Measurements from ENCODE around the gene TMBIM1.

Gene TMBIM1

DNA sequence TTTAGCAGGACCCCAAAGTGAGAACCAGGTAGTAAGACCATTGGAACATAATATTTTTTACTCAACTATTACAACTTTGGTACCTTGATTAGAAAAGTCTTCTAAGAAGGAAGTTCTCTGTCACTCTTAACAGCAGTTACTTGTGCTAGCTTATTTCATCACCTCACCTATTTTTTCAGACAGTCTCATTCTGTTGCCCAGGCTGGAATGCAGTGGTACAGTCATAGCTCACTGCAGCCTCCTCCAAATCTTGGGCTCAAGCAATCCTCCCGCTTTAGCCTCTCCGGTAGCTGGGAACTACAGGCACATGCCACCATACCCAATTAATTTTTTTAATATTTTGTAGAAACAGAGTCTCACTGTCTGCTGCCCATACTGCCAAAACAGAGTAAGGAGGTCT lies 57.3 kb downstream of the TMBIM1 start:
- no peak overlapping the region for H3K4me2 ChIP-seq (ENCODE audit: low read length)
- H3K79me2 ChIP-seq (ENCODE audit: low read length) = peaks cover 76% of the 10 kb centered on the region
- peaks cover 38% of the 10 kb centered on the region for H4K20me1 ChIP-seq (ENCODE audit: insufficient read depth, low read length)
- H3K27me3 ChIP-seq (ENCODE audit: low read depth, low read length) = no peaks in the 10 kb centered on the region
- no peak overlapping the region for H3K9ac ChIP-seq (ENCODE audit: low read length)
- H3K36me3 ChIP-seq (replicated peaks; ENCODE audit: low read depth, low read length) = peaks cover 74% of the 10 kb centered on the region
- H3K4me1 ChIP-seq (ENCODE audit: low read length) = peaks cover 16% of the 10 kb centered on the region
- no peak overlapping the region for H2AFZ ChIP-seq (ENCODE audit: low read depth, low read length)
- no peak overlapping the region for H3K27ac ChIP-seq (ENCODE audit: low read length)
- no peak overlapping the region for H3K4me3 ChIP-seq (ENCODE audit: low read length)
- no peaks in the 10 kb centered on the region for H3K9me3 ChIP-seq (ENCODE audit: insufficient read depth, low read length)
- no peak for TF ChIP-seq EZH2phosphoT487 (IDR thresholded peaks at IDR 0.05; ENCODE audit: low read depth)
- TF ChIP-seq, protein P1, sequence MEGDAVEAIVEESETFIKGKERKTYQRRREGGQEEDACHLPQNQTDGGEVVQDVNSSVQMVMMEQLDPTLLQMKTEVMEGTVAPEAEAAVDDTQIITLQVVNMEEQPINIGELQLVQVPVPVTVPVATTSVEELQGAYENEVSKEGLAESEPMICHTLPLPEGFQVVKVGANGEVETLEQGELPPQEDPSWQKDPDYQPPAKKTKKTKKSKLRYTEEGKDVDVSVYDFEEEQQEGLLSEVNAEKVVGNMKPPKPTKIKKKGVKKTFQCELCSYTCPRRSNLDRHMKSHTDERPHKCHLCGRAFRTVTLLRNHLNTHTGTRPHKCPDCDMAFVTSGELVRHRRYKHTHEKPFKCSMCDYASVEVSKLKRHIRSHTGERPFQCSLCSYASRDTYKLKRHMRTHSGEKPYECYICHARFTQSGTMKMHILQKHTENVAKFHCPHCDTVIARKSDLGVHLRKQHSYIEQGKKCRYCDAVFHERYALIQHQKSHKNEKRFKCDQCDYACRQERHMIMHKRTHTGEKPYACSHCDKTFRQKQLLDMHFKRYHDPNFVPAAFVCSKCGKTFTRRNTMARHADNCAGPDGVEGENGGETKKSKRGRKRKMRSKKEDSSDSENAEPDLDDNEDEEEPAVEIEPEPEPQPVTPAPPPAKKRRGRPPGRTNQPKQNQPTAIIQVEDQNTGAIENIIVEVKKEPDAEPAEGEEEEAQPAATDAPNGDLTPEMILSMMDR (IDR thresholded peaks at IDR 0.05; ENCODE audit: low read depth, low read length) = no peak

DNA sequence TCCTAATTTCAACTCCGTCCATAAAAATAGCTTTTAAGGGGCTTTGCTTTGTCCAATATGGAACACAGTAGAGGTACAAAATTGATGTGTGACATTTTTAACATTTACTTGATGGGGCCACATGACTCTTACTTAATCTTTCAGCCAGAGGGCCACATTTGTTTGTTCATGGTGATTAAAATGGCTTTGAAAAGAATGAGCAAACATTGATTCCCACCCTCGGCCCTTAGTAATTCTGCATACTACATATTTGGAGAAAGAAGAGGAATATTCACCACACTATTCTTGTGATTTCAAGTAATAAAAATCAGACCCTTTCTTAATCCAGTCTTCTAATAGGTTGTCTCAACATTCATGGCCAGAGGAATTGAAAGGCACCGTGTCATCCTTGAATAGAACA lies 57.8 kb downstream of the TMBIM1 start:
- H2AFZ ChIP-seq (ENCODE audit: low read depth, low read length) = no peak overlapping the region
- H3K27ac ChIP-seq (ENCODE audit: low read length) = no peak overlapping the region
- H3K79me2 ChIP-seq (ENCODE audit: low read length) = peaks cover 80% of the 10 kb centered on the region
- H4K20me1 ChIP-seq (ENCODE audit: insufficient read depth, low read length) = peaks cover 38% of the 10 kb centered on the region
- H3K27me3 ChIP-seq (ENCODE audit: low read depth, low read length) = no peaks in the 10 kb centered on the region
- no peak overlapping the region for H3K9ac ChIP-seq (ENCODE audit: low read length)
- no peaks in the 10 kb centered on the region for H3K9me3 ChIP-seq (ENCODE audit: insufficient read depth, low read length)
- peaks cover 21% of the 10 kb centered on the region for H3K4me1 ChIP-seq (ENCODE audit: low read length)
- TF ChIP-seq EZH2phosphoT487 (IDR thresholded peaks at IDR 0.05; ENCODE audit: low read depth) = no peak
- TF ChIP-seq, protein P1 (IDR thresholded peaks at IDR 0.05; ENCODE audit: low read depth, low read length) = no peak
- peaks cover 73% of the 10 kb centered on the region for H3K36me3 ChIP-seq (replicated peaks; ENCODE audit: low read depth, low read length)
- H3K4me3 ChIP-seq (ENCODE audit: low read length) = no peak overlapping the region
- H3K4me2 ChIP-seq (ENCODE audit: low read length) = no peak overlapping the region

DNA sequence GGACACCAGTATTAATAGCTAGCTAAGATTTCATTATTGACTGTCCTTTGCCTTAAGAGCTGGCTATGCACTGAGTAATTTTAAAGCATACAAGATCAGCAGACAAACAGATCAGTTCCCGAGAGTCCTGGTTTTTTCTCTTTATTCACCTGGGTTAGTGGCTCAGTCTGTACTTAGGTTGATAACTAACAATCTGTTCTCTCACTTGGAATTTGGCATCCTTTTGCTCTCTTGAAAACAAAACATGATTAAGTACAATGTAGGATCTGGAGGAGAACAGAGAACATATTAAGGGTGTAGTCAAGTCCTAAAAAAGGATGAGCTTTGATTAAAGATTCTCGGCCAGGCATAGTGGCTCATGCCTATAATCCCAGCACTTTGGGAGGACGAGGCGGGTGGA lies 58.8 kb downstream of the TMBIM1 start:
- H2AFZ ChIP-seq (ENCODE audit: low read depth, low read length) = no peak overlapping the region
- H4K20me1 ChIP-seq (ENCODE audit: insufficient read depth, low read length) = peaks cover 34% of the 10 kb centered on the region
- H3K36me3 ChIP-seq (replicated peaks; ENCODE audit: low read depth, low read length) = peaks cover 66% of the 10 kb centered on the region
- TF ChIP-seq, protein P1 (IDR thresholded peaks at IDR 0.05; ENCODE audit: low read depth, low read length) = no peak
- TF ChIP-seq EZH2phosphoT487 (IDR thresholded peaks at IDR 0.05; ENCODE audit: low read depth) = no peak
- H3K9ac ChIP-seq (ENCODE audit: low read length) = no peak overlapping the region
- no peaks in the 10 kb centered on the region for H3K27me3 ChIP-seq (ENCODE audit: low read depth, low read length)
- H3K9me3 ChIP-seq (ENCODE audit: insufficient read depth, low read length) = no peaks in the 10 kb centered on the region
- H3K79me2 ChIP-seq (ENCODE audit: low read length) = peaks cover 72% of the 10 kb centered on the region
- peaks cover 28% of the 10 kb centered on the region for H3K4me1 ChIP-seq (ENCODE audit: low read length)
- no peak overlapping the region for H3K4me3 ChIP-seq (ENCODE audit: low read length)
- H3K4me2 ChIP-seq (ENCODE audit: low read length) = no peak overlapping the region
- no peak overlapping the region for H3K27ac ChIP-seq (ENCODE audit: low read length)

DNA sequence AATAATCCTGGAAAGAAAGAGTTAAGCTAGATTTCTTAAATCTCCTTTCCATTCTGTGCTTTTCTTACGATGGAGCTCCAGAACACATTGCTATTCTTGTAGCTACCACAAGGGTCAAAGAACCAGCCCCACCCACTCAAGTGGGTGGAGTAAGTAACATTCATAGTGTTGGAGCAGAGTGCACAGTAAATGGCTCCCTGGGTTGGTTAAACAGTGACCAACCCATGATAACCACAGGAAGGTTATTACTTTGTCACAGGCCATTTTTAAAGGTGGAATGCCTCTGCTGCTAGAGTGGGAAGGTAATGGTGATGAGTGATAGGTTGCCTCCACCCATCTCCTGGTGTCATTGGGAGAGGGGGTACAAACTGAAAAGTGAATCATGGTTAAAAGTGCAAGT lies 61.4 kb downstream of the TMBIM1 start:
- H3K4me2 ChIP-seq (ENCODE audit: low read length) = peak overlapping the region; percentile 80; the same call in 1 of the 2 replicates
- H3K4me1 ChIP-seq (ENCODE audit: low read length) = peaks cover 52% of the 10 kb centered on the region
- H3K36me3 ChIP-seq (replicated peaks; ENCODE audit: low read depth, low read length) = peaks cover 65% of the 10 kb centered on the region
- peaks cover 34% of the 10 kb centered on the region for H4K20me1 ChIP-seq (ENCODE audit: insufficient read depth, low read length)
- TF ChIP-seq EZH2phosphoT487 (IDR thresholded peaks at IDR 0.05; ENCODE audit: low read depth) = no peak
- TF ChIP-seq, protein P1 (IDR thresholded peaks at IDR 0.05; ENCODE audit: low read depth, low read length) = no peak
- H3K27ac ChIP-seq (ENCODE audit: low read length) = peak overlapping the region; percentile 100
- H3K79me2 ChIP-seq (ENCODE audit: low read length) = peaks cover 86% of the 10 kb centered on the region
- H3K9me3 ChIP-seq (ENCODE audit: insufficient read depth, low read length) = no peaks in the 10 kb centered on the region
- H2AFZ ChIP-seq (ENCODE audit: low read depth, low read length) = no peak overlapping the region
- H3K9ac ChIP-seq (ENCODE audit: low read length) = no peak overlapping the region; the same call in 1 of the 2 replicates
- no peak overlapping the region for H3K4me3 ChIP-seq (ENCODE audit: low read length)
- no peaks in the 10 kb centered on the region for H3K27me3 ChIP-seq (ENCODE audit: low read depth, low read length)

All from OCI-LY3 (cell line).